ENCODE measurements around the gene FBXL19. TPM values are rescaled to one million over a fixed set of nuclear protein-coding genes. Genes with fewer than 3 reads are reported as not detected.

The FBXL19 gene
- total and polyA plus RNA-seq, 2 of the 13 experiments (the other 11 are each of a cell fraction or from before 2014, with no cell fraction given), result 6.0 to 13.7 TPM

GRCh38 chr16:30947541-30947858, 24.1 kb downstream of the FBXL19 start:
- ATAC-seq (no peak), DNase-seq (ENCODE audit: low spot score) (no peak), FAIRE-seq (no peak)
- WGBS (ENCODE audit: low lambda C conversion rate), result 97% methylated on average over 3 of the region's 3 CpGs
- H3K9me3 ChIP-seq (ENCODE audit: low read length), result no peaks in the 10 kb centered on the region
- CTCF ChIA-PET (ENCODE audit: low intra/inter-chr PET ratio, low total read pairs), result no interaction called here
- no peak for TF ChIP-seq CEBPZ (IDR thresholded peaks at IDR 0.05; ENCODE audit: low read length)
- TF ChIP-seq ZMYM3 (CRISPR knock-in tag; IDR thresholded peaks at IDR 0.05), result no peak
- TF ChIP-seq SP2 (CRISPR knock-in tag; IDR thresholded peaks at IDR 0.05), result no peak
- TF ChIP-seq HINFP (CRISPR knock-in tag; IDR thresholded peaks at IDR 0.05; ENCODE audit: low read depth), result no peak
- TF ChIP-seq SAFB2 (CRISPR knock-in tag; IDR thresholded peaks at IDR 0.05; ENCODE audit: borderline replicate concordance, low read depth), result no peak
- TF ChIP-seq AHR (CRISPR knock-in tag; IDR thresholded peaks at IDR 0.05), result no peak
- no peak for TF ChIP-seq IKZF5 (CRISPR knock-in tag; IDR thresholded peaks at IDR 0.05)
- TF ChIP-seq ZNF574 (CRISPR knock-in tag; IDR thresholded peaks at IDR 0.05), result no peak
- no peak for TF ChIP-seq GTF3A (CRISPR knock-in tag; conservative IDR thresholded peaks at IDR 0.05)
- no TSS peak for BruUV-seq (replicated peaks)
- no peaks in the 10 kb centered on the region; a peak in 1 of 5 replicates for H3K27me3 ChIP-seq (ENCODE audit: control insufficient read depth in 1 of 2, insufficient read depth in 2 of 2, low read length in 2 of 2)
- POLR2A ChIA-PET, result no interaction called here
- H3K27ac ChIP-seq (ENCODE audit: extremely low read length, insufficient read depth, low read length), result peak overlapping the region; percentile 74
- no peak overlapping the region for H3K4me3 ChIP-seq (replicated peaks in 1 of 3; ENCODE audit: insufficient read depth in 1 of 3, low read depth in 2 of 3, low read length in 3 of 3)
- H3K4me2 ChIP-seq (ENCODE audit: low read depth, low read length), result no peak overlapping the region
- H2AFZ ChIP-seq (ENCODE audit: low read length), result no peak overlapping the region
- peaks cover 26% of the 10 kb centered on the region for H3K4me1 ChIP-seq (ENCODE audit: insufficient read depth, low read length)
- peaks cover 6 to 19% of the 10 kb centered on the region in 2 experiments; a peak in 4 of 5 replicates for H3K36me3 ChIP-seq (replicated peaks in 1 of 2; ENCODE audit: control insufficient read depth in 1 of 2, insufficient read depth in 2 of 2, low read length in 2 of 2)
- in situ Hi-C loops (cut with HindIII; ENCODE audit: extremely low pct_ligation_motif_present, low pct_unique_long_range_greater_than_20kb) (no loop called here), intact Hi-C loops (cut with micrococcal nuclease; ENCODE audit: unreplicated experiment) (no loop called here)
- H3K79me2 ChIP-seq (ENCODE audit: insufficient read depth, low read length), result peaks cover 5% of the 10 kb centered on the region
- H3K9ac ChIP-seq (ENCODE audit: insufficient read depth, low read depth, low read length), result no peak overlapping the region
- no peaks in the 10 kb centered on the region for H4K20me1 ChIP-seq (ENCODE audit: insufficient read depth, low read length)

Measured in HepG2 (cell line).